ENCODE results near the gene AFDN.

Gene AFDN

DNA sequence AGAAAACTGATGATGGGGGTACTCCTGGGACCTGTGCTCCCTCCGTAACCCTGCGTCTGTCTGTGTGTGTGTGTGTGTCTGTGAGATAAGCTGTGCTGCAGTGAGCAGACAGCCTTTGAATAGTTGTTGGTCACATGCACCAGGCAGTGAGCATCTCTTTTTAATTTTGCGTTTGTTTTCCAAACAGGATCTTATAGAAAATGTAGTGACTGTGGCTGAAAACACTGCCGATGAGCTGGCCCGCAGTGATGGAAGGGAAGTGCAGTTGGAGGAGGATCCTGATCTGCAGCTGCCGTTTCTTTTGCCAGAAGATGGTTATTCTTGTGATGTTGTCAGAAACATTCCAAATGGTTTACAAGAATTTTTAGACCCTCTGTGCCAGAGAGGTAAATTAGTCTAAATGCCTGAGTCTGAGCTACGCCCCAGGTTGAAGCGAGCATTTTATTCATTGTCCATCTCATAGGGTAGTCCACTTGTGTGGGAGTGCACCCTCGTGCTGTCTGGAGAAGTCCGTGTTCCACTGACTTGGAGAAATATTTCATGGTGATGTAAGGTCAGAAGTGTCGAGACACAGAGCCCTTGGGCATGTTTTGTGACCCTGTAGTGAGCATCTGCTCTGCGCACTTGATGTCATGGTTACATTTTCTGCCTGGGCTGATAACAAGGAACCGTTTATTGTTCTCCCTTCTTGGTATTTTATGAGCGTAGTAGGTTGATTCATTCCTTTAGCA, 92.0 kb downstream of the AFDN start:
- DNase-seq (ENCODE audit: low spot score), result no peak

- no peak for DNase-seq (ENCODE audit: low spot score)
Observed at GRCh38 chr6:167919349-167919748, 92.6 kb downstream of the AFDN start.

DNA sequence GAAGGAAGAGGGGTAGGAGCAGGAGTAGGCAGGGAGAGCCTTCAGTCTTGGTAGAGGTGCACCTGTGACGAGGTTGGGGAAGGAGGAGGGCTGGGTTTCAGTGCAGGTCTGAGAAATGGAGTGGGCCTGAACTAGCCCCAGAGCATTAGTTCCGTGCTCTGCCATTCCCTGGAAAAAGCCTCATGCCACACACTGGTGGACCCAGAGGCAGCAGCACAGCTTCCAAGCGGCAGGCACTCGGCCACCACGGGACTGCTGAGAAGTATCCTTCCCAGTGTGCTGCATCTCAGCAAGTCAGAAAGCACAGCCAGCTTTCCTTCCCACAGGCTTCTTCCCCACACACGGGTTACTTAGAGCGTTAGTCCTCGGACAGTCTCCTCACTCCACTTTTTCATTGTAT, 93.5 kb downstream of the AFDN start:
- no peak for DNase-seq (ENCODE audit: low spot score)

DNA sequence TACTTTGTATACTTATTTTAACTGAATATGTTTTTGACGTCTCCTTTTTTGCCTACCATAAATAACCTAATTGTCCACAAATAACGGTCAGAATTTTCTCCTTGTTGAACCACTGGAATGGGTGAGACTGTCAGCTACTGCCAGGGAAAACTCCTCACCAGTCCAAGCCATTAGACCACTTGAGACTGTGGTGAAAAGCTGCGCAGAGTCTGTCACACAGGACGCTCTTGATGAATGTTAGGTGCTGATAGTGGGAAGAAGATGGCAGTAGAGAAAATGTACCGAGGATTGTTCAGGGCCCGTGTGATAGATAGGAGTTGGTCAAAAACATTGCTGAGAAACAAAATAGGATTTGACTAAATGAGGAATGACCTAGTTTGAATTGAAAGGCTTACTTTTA, 95.1 kb downstream of the AFDN start:
- DNase-seq (ENCODE audit: low spot score), result no peak

- DNase-seq (ENCODE audit: low spot score), result peak; percentile 8
Observed at GRCh38 chr6:167925026-167925425, 98.3 kb downstream of the AFDN start.

GRCh38 chr6:167927246-167927645, 100.5 kb downstream of the AFDN start:
- DNase-seq (ENCODE audit: low spot score), result no peak

DNA sequence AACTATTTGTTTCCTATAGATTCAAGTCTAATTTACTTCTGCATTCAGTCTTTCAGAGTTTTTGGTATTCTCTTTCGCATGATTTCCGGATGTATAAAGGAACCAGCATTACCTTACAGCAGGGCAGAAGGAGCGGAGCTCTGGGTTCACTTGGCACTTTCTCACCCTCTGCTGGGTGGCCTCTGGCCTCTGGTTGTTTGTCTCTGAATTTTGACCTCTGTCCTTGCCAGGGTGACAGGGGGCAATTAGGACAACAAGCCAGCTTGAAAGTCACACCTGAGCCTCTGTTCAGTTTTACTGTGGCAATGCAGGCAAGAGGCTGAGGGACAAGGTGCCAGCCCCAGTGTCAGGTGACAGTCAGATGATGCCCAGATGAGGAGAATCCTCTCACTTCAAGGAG, 101.4 kb downstream of the AFDN start:
- no peak for DNase-seq (ENCODE audit: low spot score)

DNA sequence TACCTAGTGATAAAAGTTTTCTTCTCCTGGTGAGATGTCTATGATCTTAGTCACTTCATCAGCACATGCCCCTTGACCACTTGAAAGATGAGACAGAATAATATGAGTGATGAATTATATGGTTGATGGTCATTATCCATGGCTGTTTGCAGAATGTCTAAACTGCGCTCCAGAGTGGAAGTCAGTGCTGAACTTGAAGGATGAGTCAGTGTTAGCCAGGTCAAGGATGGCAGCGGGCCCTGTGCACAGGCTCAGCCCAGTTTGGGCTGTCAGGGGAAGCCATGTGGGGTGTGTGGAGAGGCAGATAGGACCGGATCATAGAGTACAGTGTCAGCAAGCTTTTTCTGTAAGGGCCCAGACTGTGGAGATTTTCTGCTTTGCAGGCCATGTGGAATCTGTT, 103.6 kb downstream of the AFDN start:
- no peak for DNase-seq (ENCODE audit: low spot score)

DNA sequence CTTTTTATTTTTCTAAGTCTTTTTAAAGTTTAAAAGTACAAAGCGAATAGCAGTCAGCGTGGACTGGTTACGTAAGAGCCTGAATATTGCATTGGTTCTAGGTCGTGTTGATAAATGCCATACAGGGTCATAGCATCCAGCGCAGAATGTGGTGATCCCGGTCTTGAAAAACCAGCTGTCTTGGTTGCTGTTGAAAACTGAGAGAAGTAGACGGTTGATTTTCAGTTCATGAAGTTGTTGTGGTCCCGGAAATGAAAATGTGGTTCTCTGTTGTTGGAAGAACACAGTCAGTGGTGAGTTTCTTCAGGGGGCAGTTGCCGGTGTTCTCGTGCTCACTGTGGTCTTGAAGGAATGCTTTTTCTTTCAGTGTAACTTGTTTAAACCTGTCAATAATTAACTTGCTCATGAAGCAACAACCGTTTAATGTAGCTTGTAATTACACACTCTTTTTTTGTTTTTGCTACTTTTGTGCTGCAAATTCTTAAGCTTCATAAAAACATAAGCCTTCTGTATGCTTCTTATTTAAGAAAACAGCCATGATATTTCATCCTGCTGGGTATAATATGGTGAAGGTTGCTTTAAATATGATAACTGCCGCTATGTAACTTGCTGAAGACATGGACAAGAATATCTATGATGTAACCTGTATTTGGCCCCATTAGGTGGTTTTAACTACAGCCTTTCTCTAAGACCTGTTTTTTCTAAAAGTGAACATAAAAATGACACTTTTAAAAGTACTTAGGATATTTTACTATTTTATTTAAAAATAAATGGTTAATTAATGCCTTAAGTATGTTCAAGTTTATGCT, 106.0 kb downstream of the AFDN start:
- DNase-seq (ENCODE audit: low spot score), result no peak

DNA sequence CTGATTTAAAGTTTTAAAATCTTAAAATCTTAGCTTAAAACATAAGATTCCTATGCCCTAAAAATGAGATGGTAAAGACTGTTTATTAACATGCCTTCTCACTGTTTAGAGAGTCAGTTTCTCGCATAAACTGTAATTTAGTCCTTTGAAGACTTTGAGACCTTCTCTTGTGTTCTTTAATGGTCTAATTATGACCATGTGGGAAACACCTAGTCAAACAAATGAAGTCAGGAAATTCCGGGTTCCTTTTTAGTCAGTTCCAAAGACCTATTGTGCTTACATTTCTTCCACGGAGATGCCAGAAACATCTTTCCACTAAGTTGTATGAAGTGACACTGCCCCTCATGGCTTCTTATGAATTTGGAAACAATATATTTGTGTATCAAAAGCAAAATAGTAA, 106.6 kb downstream of the AFDN start:
- no peak for DNase-seq (ENCODE audit: low spot score)

- DNase-seq (ENCODE audit: low spot score), result no peak
Observed at GRCh38 chr6:167933847-167934246, 107.1 kb downstream of the AFDN start.

DNA sequence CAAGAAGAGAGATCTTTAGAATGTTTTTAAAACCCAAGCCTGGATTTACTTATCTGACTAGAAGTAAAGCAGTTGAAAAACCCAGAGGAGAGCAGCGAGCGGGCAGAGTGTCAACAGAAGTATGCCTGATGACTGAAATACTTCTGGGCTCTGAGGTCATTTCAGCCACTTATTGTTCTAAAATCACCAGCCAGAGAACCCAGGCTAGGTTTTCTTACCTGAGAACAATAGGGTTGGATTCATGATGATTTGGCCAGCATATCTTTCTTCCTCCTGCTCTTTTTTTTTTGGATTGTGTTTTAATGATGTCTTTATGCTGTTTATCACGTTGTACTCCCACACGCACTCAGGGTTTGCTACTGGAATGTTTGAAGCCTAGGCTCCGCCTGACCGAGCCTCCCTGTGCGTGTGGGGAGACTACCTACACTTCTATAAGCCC, 107.7 kb downstream of the AFDN start:
- DNase-seq (ENCODE audit: low spot score), result peak; percentile 3

- no peak for DNase-seq (ENCODE audit: low spot score)
Observed at GRCh38 chr6:167936051-167936450, 109.3 kb downstream of the AFDN start.

DNA sequence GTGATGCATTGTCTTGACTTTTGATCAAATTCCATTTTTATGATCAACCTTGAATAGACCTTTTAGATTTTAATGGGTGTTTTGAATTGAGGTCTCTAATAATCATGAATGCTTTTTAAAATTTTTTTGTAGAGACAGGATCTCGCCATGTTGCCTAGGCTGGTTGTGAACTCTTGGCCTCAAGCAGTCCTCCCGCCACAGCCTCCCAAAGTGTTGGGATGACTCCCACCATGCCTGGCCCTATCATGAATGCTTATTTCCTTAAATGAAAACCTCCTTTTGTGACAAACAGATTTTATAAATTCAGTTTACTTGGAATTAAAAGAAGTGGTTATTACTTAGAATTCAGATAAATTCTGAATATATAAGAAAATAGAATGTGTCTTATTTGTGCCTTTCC, 110.6 kb downstream of the AFDN start:
- no peak for DNase-seq (ENCODE audit: low spot score)

DNA sequence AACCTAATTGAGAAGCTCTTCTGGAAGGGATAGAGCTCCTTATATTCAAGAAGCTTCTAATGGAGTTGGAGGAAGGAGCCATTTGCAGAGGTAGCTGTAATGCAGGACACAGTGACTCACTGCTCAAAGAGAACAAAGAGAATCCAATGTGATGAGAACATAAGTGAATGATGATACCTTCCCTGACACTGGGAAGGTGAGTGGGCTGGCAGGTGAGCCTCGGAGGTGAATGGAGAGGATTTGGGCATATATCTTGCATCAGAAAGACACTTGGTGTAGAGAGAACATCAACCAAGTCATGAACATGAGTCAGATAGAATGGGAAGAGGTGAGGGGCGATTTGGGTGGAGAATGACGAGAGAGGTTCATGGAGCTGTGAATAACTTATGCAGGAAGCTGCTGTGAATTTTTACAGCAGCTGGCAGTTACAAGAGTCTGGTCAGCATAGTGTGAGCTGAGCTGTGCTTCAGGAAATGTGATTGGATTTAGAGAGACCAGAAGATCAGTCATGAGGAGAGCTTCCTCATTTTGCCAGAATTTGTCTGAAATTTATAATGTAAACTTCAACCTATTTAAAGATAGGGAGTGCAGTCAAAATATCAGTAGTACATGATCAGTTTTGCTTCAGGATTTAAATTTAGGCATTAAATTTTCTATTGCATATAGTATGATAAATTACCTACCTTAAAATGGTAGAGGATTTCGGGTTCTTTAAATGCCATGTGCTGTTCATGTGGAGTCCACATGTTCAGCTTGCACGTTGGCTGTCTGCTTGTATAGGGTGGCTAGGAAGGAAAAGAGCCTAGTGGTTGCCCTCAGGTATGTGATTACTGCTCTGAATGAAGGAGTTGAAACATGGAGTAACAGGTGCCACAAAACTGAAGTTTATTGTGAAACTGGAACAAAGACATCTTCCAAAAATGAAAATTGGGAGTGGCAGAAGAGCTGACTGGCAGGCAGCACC, 111.5 kb downstream of the AFDN start:
- no peak for DNase-seq (ENCODE audit: low spot score)

DNA sequence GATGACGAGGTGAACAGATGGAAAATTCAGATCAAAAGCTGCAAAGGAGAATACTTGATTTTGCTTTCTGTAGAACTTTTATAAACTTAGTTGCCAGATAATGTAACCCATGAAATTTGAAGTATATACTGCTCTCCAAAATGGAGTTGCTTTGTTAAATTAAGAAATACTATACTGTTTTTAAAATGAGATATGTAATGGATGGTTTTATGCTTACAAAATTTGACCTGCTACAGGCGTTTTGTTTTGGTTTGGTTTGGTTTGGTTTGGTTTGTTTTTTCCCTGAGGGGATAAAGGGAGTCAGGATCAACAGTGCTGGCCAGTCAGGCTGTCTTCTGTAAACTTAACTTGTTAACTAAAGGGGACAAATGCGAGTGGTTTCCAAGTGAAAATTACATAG, 115.1 kb downstream of the AFDN start:
- no peak for DNase-seq (ENCODE audit: low spot score)

- DNase-seq (ENCODE audit: low spot score), result no peak
Observed at GRCh38 chr6:167944130-167944529, 117.4 kb downstream of the AFDN start.

DNA sequence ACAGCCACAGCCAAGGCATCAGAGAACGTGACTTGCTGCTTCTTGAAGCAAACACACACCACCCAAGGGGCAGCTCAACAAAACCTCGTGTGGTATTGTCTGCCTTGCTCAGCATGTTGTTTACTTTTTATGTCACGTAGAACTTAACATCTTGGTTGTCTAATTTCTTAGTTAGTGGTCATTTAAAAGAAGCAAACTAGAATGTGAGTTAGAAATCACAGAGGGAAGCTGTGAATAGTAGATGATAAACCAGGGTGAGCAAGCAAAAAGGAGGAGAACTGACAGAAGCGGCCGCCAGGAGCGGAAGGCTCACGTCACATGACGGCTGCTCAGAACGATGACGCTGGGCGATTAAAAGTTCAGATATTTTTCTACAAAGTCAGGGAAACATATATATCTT, 119.3 kb downstream of the AFDN start:
- no peak for DNase-seq (ENCODE audit: low spot score)

GRCh38 chr6:167946604-167947003, 119.9 kb downstream of the AFDN start:
- DNase-seq (ENCODE audit: low spot score), result no peak

GRCh38 chr6:167947716-167948115, 121.0 kb downstream of the AFDN start:
- no peak for DNase-seq (ENCODE audit: low spot score)

DNA sequence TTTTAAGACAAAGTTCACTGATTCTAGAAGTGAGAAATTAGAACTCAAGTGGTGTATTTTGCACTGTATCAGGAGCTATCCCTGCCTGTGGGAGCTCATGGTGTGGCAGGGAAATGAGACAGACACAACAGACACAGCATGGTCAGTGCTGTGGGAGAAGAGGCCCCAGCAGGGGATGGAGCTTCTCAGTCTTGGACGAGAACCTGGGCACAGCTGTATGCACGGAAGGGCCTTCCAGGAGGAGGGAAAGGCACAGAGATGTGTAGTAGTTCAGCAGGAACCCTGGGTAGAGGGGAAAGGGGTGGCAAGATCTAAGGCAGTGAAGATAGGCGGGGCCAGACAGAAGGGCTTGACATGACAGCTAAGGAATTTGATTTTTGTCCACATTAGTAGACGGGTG, 122.0 kb downstream of the AFDN start:
- no peak for DNase-seq (ENCODE audit: low spot score)

DNA sequence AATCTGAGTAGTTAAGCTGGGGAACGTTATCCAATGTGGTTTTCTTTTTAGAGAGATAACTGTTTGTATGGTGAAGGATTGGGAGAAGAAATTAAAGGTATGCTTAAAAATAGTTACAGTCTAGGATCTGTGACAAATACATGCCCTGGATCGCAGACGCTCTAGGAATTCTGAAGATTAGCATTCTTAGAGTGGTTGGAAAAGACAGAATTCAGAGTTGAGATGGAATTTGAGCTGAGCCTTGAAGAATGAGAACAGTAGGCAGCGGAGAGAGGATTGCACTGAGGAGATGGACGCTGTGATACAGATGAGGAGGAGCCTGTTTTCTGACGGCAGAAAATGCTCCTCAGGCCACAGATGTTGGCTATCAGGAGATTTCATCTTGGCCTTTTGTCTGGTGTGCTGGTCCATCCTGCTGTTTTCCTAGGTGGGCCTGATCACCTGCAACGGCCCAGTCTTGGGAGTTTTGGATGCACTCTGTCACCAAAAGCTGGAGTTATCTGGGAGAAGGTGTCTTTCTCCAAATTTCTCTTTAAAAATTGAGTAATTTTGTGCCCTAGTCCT, 122.5 kb downstream of the AFDN start:
- DNase-seq (ENCODE audit: low spot score), result no peak
